H9 (cell line): ENCODE results near the gene CCDC127. TPM values are rescaled to one million over a fixed set of nuclear protein-coding genes. Genes with fewer than 3 reads are reported as not detected.

Experiments used
- DNase-seq: peaks from one replicate; pipeline ENCODE4 v3.0.0-alpha.2; 2017
- H2AFZ ChIP-seq: one replicate; pipeline ENCODE4 v1.6.1; 2013; ENCODE audit warnings: mild to moderate bottlenecking, low read length, control low read depth, moderate library complexity
- H2AK5ac ChIP-seq: 2 replicates; pipeline ENCODE4 v1.6.1; 2013; ENCODE audit warnings: low read length, control low read depth, mixed read lengths; ENCODE audit not compliant: insufficient read length
- H2BK120ac ChIP-seq: one replicate; pipeline ENCODE4 v1.6.1; 2013; ENCODE audit warnings: low read depth, mild to moderate bottlenecking, low read length, control low read depth, inconsistent platforms; ENCODE audit not compliant: poor library complexity, severe bottlenecking
- H2BK12ac ChIP-seq: 2 replicates; pipeline ENCODE4 v1.6.1; 2013; ENCODE audit warnings: low read length, control low read depth, mixed read lengths, low read depth; ENCODE audit not compliant: insufficient read length
- H2BK15ac ChIP-seq: 2 replicates; pipeline ENCODE4 v1.6.1; 2013; ENCODE audit warnings: low read depth, low read length, control low read depth
- H2BK20ac ChIP-seq: one replicate; pipeline ENCODE4 v1.6.1; 2013; ENCODE audit warnings: low read depth, mild to moderate bottlenecking, low read length, control low read depth, inconsistent platforms; ENCODE audit not compliant: poor library complexity, severe bottlenecking
- H2BK5ac ChIP-seq: 2 replicates; pipeline ENCODE4 v1.6.1; 2013; ENCODE audit warnings: low read length, control low read depth, mixed read lengths; ENCODE audit not compliant: insufficient read length
- H3K14ac ChIP-seq: 2 replicates; pipeline ENCODE4 v1.6.1; 2013; ENCODE audit warnings: low read length, control low read depth; ENCODE audit not compliant: insufficient read depth
- H3K18ac ChIP-seq: 2 replicates; pipeline ENCODE4 v1.6.1; 2013; ENCODE audit warnings: low read depth, mild to moderate bottlenecking, mixed read lengths, low read length, control low read depth; ENCODE audit not compliant: insufficient read length
- H3K23ac ChIP-seq: 2 replicates; pipeline ENCODE4 v1.6.1; 2013; ENCODE audit warnings: low read length, control low read depth, mixed read lengths, low read depth; ENCODE audit not compliant: insufficient read length
- H3K23me2 ChIP-seq: 2 replicates; pipeline ENCODE4 v1.6.1; 2013; ENCODE audit warnings: low read depth, mild to moderate bottlenecking, mixed read lengths, low read length, control low read depth; ENCODE audit not compliant: insufficient read length, poor library complexity, severe bottlenecking
- H3K27ac ChIP-seq: 2 replicates; pipeline ENCODE4 v1.5.1; 2013; ENCODE audit warnings: low read length, control low read depth, mixed read lengths, low read depth; ENCODE audit not compliant: insufficient read length
- H3K27me3 ChIP-seq: 2 replicates; pipeline ENCODE4 v1.6.1; 2013; ENCODE audit warnings: low read length, control low read depth, inconsistent platforms; ENCODE audit not compliant: insufficient read depth
- H3K4ac ChIP-seq: 2 replicates; pipeline ENCODE4 v1.6.1; 2013; ENCODE audit warnings: low read depth, mild to moderate bottlenecking, control low read depth, inconsistent platforms, low read length, moderate library complexity
- H3K4me1 ChIP-seq: 2 replicates; pipeline ENCODE4 v1.6.1; 2013; ENCODE audit warnings: low read length, control low read depth, inconsistent platforms; ENCODE audit not compliant: insufficient read depth
- H3K4me2 ChIP-seq: 2 replicates; pipeline ENCODE4 v1.6.1; 2013; ENCODE audit warnings: low read length, control low read depth, mixed read lengths; ENCODE audit not compliant: insufficient read length, insufficient read depth
- H3K56ac ChIP-seq: 2 replicates; pipeline ENCODE4 v1.6.1; 2013; ENCODE audit warnings: low read depth, mild to moderate bottlenecking, mixed read lengths, low read length, control low read depth; ENCODE audit not compliant: insufficient read length
- H3K79me1 ChIP-seq: 2 replicates; pipeline ENCODE4 v1.6.1; 2013; ENCODE audit warnings: low read depth, mild to moderate bottlenecking, moderate library complexity, low read length, control low read depth, inconsistent platforms; ENCODE audit not compliant: insufficient read depth, poor library complexity, severe bottlenecking
- H3K79me2 ChIP-seq: 2 replicates; pipeline ENCODE4 v1.6.1; 2013; ENCODE audit warnings: low read length, control low read depth, inconsistent platforms; ENCODE audit not compliant: insufficient read depth
- H3K9ac ChIP-seq: 2 replicates; pipeline ENCODE4 v1.6.1; 2013; ENCODE audit warnings: low read length, control low read depth, mixed read lengths; ENCODE audit not compliant: insufficient read length; ENCODE audit errors: extremely low read depth
- H3K9me3 ChIP-seq: one replicate; pipeline ENCODE4 v1.6.1; 2013; ENCODE audit warnings: low read depth, low read length, inconsistent platforms; ENCODE audit not compliant: control insufficient read depth
- H3T11ph ChIP-seq: one replicate; pipeline ENCODE4 v1.6.1; 2013; ENCODE audit warnings: mild to moderate bottlenecking, low read length, control low read depth, inconsistent platforms
- H4K20me1 ChIP-seq: one replicate; pipeline ENCODE4 v1.6.1; 2013; ENCODE audit not compliant: control insufficient read depth, insufficient read length, insufficient read depth
- H4K5ac ChIP-seq: 2 replicates; pipeline ENCODE4 v1.6.1; 2013; ENCODE audit warnings: low read depth, mild to moderate bottlenecking, mixed read lengths, low read length, control low read depth; ENCODE audit not compliant: insufficient read length
- H4K8ac ChIP-seq: replicated peaks from 2 replicates; pipeline ENCODE4 v1.6.1; 2013; ENCODE audit warnings: low read length, control low read depth, mixed read lengths, low read depth; ENCODE audit not compliant: insufficient read length
- H4K91ac ChIP-seq: 2 replicates; pipeline ENCODE4 v1.6.1; 2013; ENCODE audit warnings: low read depth, mild to moderate bottlenecking, moderate library complexity, mixed read lengths, low read length, control low read depth; ENCODE audit not compliant: insufficient read length
- H3K27ac Mint-ChIP-seq, 3 experiments: 2 replicates in 2 of 3; 3 replicates in 1 of 3; pipeline ENCODE4 v1.8.0; 2020 to 2021; ENCODE audit warnings: mixed read lengths in 3 of 3, mild to moderate bottlenecking in 1 of 3, moderate library complexity in 1 of 3
- H3K27me3 Mint-ChIP-seq: 2 replicates; pipeline ENCODE4 v1.8.0; 2021; ENCODE audit warnings: low read depth, mild to moderate bottlenecking, moderate library complexity, mixed read lengths
- H3K36me3 Mint-ChIP-seq, 3 experiments: 2 replicates in 2 of 3; 3 replicates in 1 of 3; pipeline ENCODE4 v1.8.0; 2020 to 2021; ENCODE audit warnings: low read depth in 3 of 3, mixed read lengths in 3 of 3; ENCODE audit not compliant: insufficient read depth in 1 of 3
- H3K4me1 Mint-ChIP-seq, 2 experiments: 2 replicates each; pipeline ENCODE4 v1.8.0; 2020; ENCODE audit warnings: mixed read lengths in 2 of 2
- H3K4me3 Mint-ChIP-seq, 2 experiments: 2 replicates in 1 of 2; 3 replicates in 1 of 2; pipeline ENCODE4 v1.8.0; 2020 to 2021; ENCODE audit warnings: mild to moderate bottlenecking in 2 of 2, mixed read lengths in 2 of 2, moderate library complexity in 1 of 2
- H3K9me3 Mint-ChIP-seq, 2 experiments: 2 replicates in 1 of 2; 3 replicates in 1 of 2; pipeline ENCODE4 v1.8.0; 2020; ENCODE audit warnings: mild to moderate bottlenecking in 2 of 2, mixed read lengths in 2 of 2, moderate library complexity in 1 of 2
- CTCF ChIP-seq: fragments of 200-600 bp; sonication (generic); conservative IDR thresholded peaks from 3 replicates; pipeline ENCODE4 v1.8.0; 2021; ENCODE audit warnings: antibody characterized with exemption, mild to moderate bottlenecking
- WGBS: extraction: QIAGEN DNeasy Blood & Tissue Kit; methylation state at CpG from one replicate; pipeline ENCODE4 v1.1.7; 2013; ENCODE audit warnings: missing lambda C conversion rate, low lambda C conversion rate, mixed read lengths; ENCODE audit not compliant: insufficient read length; ENCODE audit errors: extremely low coverage; 5-methylcytosine and 5-hydroxymethylcytosine counted together
- total RNA-seq: library from RNA; stranded (reverse); gene quantifications from 2 replicates; pipeline ENCODE4 v1.2.1, GENCODE V29; 2021

CCDC127 gene
- total RNA-seq, 1 experiment from 2014 or later = 9.0 TPM

GRCh38 chr5:167982-168660 lies 49.8 kb downstream of the CCDC127 start:
- Histone ChIP-seq H3K9ac (no peak overlapping the region), H4K8ac (no peak overlapping the region), H3K9me3 (no peaks in the 10 kb centered on the region), H2BK5ac (no peak overlapping the region), H3K4me2 (no peak overlapping the region), H2BK120ac (no peak overlapping the region), H3K27me3 (no peaks in the 10 kb centered on the region), H3K79me1 (no peaks in the 10 kb centered on the region), H3K18ac (no peak overlapping the region), H3K56ac (no peak overlapping the region), H2AFZ (no peak overlapping the region), H4K91ac (no peak overlapping the region), H2BK12ac (no peak overlapping the region), H2BK20ac (no peak overlapping the region), H2BK15ac (no peak overlapping the region), H3K27ac (no peak overlapping the region), H3T11ph (no peak overlapping the region), H2AK5ac (no peak overlapping the region), H3K14ac (no peak overlapping the region), H4K5ac (no peak overlapping the region), H3K23ac (no peak overlapping the region), H3K4me1 (no peaks in the 10 kb centered on the region), H4K20me1 (no peaks in the 10 kb centered on the region), H3K23me2 (no peaks in the 10 kb centered on the region), H3K4ac (no peak overlapping the region), H3K79me2 (no peaks in the 10 kb centered on the region)
- peaks cover 15 to 17% of the 10 kb centered on the region in 2 experiments for H3K9me3 Mint-ChIP-seq
- DNase-seq = peak; percentile 12
- H3K4me3 Mint-ChIP-seq = no peak overlapping the region
- H3K27ac Mint-ChIP-seq = 0 out of 7 replicates have a peak overlapping the region, but pooled peaks of 1 of the 3 experiments have one; percentile 5
- peaks cover 15 to 51% (median 50%) of the 10 kb centered on the region in 3 experiments for H3K36me3 Mint-ChIP-seq
- WGBS = no CpG with 5 or more reads among the region's 18 CpGs
- no peaks in the 10 kb centered on the region for H3K27me3 Mint-ChIP-seq
- TF ChIP-seq CTCF = no peak
- H3K4me1 Mint-ChIP-seq = peaks cover 0 to 5% of the 10 kb centered on the region in 2 experiments; a peak in 1 of 4 replicates
